OCI-M1 (cell line): Measurements from ENCODE around the gene TMC8.
"Not testable (repeated sequence)": the region's sequence is repeated elsewhere in the genome, so short reads cannot be mapped to it uniquely, and the experiment has no call there.

ENCODE experiments used
- DNase-seq: peaks from one replicate; lab custom pipeline; 2025; lab: John Stamatoyannopoulos, UW

TMC8 gene

DNA sequence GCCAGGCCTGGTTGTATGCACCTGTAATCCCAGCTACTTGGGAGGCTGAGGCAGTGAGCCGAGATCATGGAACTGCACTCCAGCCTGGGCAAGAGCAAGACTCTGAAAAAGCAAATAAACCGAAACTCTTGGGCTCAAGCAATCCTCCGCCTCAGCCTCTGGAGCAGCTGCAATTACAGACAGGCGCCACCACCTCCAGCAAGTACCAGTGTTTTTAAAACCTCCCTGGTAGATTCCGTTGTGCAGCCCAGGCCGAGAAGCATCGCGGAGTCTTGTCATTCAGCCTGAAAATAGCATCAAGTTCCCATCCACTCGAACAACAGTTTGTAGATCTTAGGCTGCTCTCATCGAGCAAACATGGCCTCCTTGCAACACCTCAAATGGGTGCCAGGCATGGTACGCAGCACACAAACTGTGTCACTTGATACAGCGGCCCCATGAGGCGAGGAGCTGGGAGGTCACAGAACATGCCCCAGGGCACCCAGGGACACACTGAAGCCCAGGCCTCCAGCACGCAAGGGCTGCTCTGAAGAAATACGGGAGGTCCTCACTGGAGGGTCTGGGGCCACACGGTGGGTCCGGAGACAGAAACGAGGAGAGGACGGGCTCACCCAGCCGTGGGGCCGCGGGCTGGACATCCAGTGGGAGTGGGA, 20.1 kb upstream of the TMC8 start:
- DNase-seq, result no peak

DNA sequence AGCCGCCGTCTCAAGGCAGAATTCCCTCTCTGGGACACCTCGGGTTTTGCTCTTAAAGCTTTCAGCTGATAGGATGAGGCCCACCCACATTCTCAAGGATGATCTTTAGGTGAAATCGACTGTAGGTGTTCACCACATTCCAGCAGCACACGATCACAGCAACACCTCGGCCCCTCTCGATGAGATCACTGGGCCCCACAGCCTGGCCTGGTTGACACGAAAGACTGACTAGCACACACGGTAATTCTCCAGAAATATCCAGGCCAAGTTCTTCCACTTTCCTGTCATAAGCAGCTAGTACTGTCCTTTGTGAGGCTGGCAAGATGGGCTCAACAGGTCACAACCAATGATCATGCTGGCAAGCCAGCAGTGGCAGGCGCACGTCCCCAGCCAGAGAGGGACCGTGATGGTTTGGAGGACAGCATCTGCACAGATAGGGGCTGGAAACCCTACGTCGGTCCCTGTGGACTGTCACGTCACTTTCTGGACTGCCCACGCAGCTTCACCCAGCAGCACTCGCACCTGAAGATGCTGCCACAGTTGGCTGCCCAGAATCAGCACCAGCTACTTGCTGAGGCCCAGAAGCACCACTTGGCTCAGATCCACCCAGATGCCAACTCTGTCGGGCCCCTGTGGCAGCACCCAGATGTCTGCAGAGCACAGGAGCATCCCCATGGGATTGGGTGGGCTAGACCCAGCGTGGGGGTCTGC, 19.4 kb upstream of the TMC8 start:
- no peak for DNase-seq

DNA sequence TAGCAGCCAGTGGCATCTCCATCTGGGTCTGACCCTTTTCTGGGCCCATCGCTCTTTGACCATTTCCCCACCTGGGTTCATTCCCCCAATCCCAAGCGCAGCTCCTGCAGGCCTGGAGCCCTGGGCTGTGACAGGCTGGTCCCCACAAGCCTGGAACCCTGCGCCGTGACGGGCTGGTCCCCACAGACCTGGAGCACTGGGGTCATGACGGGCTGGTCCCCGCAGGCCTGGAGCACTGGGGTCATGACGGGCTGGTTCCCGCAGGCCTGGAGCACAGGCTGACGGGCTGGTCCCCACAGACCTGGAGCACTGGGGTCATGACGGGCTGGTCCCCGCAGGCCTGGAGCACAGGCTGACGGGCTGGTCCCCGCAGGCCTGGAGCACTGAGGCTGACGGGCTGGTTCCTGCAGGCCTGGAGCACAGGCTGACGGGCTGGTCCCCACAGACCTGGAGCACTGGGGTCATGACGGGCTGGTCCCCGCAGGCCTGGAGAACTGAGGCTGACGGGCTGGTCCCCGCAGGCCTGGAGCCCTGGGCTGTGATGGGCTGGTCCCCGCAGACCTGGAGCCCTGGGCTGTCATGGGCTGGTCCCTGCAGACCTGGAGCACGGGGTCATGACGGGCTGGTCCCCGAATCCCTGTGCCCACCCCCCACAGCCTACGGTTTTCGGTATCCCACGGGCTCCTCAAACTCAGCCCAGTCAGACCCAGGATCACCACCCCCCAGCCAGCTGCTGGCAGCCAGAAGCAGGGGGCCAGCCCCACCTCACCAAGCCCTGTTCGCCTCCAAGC, 18.6 kb upstream of the TMC8 start:
- no peak for DNase-seq

DNA sequence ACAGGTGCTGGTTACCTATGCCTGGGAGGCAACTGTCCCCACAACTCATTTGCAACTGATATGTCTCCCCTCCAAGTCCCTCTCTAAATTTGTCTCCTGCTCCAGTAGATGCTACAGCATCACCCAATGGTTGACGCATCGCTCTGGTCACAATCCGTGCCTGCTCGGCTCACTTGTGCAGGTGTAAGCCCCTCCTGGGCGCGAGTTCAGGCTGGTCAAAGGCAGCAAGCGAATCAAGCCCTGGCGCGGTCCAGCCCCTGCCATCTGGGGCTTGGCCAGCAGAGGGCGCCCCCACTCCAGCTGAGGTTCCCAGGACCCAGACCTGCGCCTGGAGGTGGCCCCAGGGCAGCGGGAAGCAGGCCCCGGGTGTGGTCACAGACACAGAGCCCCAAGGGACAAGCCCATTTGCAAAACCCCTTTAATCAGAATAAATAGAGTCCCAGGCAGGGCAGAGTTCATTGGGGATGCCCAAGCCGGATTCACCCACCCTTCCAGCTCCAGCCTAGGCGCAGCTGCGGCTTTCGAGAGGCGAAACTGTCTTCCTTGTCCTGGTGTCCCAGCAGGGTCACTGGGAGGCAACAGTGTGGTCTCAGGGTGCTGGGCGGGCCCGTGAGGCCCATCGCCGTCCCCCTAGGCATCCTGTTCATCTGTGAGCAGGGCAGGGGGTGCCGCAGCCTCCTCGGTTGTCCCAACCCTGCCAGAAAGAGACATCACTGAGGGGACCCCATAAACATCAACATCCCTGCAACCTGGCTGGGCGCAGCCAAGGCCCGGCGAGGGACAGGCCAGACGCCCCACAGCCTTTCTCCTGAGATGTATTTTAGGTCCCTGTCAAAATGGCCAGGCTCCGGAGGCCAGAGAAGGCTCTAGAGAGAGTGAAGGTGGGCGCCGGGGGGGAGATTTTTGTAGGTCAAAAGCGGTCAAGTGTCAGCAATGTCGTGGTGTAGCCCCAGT, 17.8 kb upstream of the TMC8 start:
- DNase-seq, result peak; percentile 77

DNA sequence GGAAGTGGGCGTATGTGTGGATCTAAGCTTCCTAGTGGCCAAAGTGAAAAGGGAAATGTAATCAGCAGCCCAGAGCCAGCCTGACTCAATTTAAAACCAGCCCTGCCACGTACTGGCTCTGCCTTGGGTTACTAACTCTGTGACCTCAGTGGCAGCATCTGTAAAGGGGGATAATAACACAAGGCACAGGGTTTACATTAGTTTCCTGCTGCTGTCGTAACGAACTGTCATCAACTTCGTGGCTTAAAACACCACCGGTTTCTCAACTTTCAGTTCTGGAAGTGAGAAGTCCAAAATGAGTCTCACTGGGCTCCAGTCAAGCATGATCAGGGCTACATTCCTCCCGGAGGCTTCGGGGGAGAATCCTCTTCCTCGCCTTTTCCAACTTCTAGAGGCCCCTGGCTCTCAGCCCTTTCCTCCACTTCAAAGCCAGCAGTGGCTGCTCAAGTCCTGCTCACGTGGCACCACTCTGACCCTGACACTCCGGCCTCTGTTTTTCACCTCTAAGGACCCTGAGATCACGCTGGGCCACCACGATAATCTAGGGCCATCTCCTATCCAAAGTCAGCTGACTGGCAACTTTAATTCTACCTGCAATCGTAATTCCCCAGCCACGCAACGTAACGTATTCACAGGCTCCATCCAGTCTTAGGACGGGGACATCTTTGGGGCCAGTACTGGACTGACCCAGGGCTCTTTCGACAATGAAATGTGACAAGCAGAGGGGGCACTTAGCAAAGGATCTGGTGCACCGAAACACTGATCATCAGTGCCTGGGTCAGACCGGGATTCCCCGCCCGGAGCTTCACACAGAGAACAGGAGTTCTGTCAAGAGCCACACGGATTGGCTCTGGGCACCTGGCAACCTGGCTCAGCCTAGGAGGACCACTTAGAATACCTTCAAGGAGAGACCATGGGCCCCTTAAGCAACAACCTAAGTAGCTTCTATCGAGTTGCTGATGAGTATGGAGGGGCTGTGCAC, 16.5 kb upstream of the TMC8 start:
- DNase-seq, result no peak

DNA sequence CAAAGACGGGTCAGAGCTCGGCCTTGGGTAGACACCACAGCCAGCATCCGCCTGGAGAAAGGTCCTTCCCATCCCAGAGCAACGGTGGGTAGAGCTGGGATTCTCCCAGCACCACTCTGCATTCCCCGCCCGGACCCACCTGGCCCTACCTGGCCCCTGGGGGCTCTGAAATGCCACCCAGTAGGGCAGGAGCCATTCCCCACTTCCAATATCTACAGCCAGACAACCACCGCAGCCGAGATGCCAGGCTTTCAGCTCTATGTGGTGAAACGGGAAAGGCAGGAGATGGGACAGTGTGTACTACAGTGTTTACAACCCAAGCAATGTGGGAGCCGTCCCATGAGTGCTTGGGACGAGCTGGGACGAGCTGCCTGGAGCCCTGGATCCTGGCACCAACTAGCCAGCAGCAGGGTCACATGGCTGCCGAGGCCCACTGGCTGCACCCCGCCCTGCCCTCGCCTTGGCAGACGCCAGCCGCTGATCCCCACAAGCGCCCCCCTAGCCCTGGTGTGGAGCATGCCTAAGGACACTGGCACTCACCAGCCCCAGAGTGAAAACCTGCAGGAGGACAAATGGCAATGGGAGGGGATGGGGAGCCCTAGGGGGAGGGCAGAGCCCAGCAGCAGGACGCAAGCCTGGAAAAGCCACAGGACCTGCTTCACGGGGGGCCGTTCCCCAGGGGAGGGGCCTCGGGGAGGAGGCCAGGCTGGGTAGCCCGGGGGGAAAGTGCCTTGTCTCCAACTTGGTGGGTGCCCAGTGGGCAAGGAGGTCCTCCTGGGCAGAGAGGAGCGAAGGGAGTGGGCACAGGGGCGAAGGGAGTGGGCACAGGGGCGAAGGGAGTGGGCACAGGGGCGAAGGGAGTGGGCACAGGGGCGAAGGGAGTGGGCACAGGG, 15.5 kb upstream of the TMC8 start:
- DNase-seq, result no peak

DNA sequence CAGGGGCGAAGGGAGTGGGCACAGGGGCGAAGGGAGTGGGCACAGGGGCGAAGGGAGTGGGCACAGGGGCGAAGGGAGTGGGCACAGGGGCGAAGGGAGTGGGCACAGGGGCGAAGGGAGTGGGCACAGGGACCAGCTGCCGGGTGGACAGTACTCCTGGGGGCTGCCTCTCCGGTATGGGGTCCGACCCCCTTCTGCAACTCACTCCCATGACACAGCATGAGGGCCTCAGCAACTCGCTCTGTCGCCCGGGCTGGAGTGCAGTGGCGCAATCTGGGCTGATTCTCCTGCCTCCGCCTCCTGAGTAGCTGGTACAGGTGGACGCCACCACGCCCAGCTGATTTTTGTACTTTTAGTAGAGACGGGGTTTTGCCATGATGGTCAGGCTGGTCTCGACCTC, 14.8 kb upstream of the TMC8 start:
- not testable (repeated sequence) for DNase-seq

DNA sequence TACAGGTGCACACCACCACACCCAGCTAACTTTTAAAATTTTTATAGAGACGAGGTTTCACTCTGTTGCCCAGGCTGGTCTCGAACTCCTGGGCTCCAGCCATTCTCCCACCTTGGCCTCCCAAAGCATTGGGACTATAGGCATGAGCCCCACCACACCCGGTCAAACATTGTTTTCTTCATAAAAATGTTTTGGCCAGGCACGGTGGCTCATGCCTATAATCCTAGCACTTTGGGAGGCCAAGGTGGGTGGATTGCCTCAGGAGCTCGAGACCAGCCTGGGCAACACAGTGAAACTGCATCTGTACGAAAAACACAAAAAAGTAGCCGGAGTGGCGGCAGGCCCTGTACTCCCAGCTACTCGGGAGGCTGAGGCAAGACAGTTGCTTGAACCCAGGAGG, 14.2 kb upstream of the TMC8 start:
- no peak for DNase-seq

DNA sequence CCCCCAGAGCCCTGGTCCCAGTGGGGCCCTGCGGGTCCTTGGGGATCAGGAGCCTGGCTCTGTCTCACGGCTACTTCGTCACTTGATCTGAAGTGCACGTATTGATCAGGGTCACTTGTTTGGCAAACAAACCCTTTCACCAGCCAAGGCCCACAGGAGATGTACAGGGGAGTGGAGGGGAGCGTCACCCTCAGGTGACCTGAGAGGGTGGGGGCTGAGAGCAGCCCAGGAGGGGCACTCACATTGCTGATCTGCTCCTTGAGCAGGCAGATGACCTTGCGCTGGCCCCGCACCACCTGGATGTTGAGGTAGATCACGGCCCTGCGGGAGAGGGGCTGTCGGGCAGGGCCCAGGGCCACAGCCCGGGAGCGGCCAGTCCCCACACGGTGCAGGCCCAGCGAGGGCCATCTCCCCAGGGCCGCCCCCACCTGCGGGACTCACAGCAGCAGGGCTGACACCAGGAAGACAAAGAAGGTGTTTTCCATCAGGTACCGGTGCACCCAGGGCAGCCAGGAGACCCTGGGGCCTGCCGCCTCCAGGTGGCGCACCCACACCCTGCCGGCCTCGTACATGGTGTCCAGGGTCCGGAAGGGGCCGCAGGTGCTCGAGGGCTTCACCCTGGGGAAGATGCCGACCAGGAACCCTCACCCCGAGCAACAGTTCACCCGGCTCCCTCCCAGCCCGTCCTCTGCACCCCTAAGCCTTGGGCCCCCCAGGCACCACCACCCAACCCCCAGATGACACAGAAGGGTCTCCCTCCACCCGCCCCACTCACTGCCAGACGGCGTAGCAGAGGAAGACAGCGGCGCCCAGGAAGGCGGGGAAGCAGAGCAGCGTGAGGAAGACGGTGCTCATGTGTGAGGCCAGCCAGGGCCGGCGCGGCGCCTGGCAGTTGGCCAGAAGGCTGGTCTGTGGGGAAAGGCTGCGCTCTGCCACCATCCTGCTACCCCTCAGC, 13.3 kb upstream of the TMC8 start:
- no peak for DNase-seq

DNA sequence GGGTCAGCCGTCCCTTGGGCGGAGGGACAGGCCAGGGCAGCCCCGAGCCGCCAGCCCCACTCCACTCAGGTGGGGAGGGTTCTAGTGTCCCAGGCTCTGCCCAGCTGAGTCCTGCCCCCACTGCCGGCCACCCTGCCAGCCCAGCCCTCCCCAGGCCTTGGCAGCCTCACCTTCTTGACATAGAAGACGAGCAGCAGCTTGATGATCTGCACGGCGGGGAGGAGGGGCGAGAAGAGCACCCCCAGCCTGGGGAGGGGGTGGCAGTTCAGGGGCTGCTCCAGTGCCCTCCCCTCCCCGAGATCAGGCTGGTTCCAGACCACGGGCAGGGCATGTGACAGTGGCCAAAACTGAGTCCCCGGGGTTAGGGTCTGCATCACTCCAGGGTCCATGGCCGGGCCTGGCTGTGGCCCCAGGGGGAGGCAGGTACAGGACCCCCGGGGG, 11.8 kb upstream of the TMC8 start:
- DNase-seq, result no peak

DNA sequence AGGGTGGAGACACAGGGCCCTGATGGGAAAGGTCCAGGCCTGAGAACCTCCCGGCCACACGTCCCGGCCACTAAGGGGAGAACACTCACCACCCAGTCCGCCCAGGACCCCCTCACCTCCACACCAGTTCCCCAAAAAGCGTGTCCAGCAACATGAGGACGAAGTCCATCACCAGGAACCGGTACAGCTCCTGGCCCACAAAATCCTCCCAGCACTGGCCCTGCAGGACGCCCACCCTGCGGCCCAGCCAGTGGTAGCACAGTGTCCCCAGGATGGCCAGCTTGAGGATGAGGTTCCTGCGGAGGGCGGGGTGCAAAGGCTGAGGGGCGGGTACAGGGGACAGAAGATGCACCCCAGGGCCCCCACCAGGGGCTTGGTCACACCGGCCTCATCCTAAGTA, 10.0 kb upstream of the TMC8 start:
- no peak for DNase-seq

DNA sequence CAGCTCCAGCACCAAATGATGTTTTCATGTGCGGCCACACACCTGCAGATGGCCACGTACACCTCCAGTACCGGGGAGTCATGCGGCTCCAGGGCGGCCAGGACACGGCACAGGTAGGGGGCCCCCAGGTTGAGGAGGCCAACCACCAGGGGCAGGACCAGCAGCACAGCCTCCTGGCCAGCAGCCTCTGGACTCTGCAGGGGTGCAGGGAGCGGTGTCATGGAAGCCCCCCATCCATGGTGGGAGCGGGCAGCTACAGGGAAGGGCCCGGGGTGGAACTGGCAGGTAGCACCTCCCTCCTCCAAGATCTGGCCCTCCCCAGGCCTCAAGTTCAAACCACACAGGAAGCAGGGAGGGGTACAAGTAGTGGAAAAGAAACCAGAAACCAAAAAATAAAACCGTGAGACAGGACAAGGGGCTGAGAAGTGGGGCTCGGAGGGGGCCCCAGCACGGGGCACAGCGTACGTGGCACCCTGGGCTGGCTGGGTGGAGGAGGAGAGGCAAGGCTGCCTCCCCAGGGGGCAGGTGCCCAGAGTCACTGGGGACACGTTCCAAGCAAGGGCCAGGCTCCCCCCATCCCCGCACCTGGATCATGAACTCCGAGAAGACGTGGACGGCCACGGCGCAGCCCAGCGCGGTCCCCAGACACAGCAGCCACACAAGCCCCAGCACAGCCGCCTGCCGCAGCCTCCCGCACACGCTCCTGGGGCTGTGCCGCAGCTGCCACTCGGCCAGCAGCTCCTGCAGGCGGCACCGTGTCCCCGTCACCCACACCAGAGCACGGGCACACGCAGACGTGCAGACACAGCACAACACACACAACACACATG, 9.4 kb upstream of the TMC8 start:
- no peak for DNase-seq

DNA sequence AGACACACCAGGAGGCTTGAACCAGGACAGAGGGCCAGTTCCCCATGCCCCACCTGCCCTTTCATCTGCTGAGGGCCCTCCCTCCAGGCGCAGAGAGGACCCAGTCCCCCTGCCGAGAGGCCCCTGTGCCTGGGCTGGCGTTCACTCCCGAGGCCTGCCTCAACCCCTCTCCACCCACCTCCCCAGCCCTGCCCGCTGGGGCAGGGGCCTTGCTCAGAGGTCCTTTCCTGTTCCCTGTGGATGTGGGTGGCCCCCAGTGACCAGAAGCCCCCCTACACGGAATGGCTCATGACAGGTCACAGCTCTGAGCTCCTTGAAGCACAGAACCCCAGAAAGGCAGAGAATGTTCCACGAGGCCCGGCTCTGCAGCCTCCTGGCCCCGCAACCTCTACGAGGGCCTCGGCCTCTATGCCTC, 8.8 kb upstream of the TMC8 start:
- no peak for DNase-seq

DNA sequence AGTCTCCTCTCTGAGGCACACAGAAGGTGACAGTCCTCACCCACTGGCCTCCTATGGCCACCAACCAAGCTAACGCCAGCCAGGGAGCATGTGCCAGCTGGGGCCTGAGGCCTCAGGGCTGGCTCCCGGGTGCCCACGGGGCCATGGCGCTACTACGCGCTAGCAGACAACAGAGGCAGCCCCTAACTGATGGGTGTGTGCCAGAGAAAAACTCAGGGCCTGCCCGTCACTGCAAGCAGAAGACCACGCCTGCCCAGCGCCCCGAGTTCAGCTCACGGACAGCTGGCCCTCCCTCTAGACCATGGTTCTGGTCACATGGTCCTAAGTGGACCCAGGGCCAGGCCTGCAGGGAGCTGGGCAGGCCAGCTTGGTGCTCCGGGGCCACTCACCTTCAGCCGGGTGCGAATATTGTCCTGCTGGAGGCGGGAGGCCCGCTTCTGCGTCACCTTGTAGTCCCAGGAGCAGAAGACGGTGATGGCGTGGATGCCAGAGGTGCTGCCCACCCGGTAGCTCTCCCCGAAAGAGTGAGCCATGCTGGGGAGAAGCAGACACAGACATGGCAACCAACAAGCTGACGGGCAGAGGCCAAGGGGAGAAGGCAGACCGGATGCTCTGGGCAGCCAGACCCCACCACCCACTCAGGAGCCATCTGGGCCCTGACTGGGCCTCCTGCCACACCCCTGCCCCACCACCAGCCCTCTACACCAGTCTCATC, 8.2 kb upstream of the TMC8 start:
- DNase-seq, result no peak

DNA sequence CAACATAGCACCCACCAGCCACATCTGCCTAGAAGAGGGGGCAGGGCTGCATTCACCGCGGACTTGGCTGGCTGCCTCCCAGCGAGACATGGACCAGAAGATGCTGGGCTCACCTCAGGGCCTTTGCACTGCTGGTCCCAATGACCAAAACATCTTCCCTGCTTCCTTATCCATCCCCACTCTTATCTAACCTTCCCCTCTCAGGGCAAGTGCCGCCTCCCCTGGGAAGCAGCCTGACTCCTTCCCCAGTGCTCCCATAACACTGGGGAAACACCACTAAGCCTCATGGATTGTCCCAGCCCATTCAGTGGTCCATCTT, 7.7 kb upstream of the TMC8 start:
- DNase-seq, result no peak

DNA sequence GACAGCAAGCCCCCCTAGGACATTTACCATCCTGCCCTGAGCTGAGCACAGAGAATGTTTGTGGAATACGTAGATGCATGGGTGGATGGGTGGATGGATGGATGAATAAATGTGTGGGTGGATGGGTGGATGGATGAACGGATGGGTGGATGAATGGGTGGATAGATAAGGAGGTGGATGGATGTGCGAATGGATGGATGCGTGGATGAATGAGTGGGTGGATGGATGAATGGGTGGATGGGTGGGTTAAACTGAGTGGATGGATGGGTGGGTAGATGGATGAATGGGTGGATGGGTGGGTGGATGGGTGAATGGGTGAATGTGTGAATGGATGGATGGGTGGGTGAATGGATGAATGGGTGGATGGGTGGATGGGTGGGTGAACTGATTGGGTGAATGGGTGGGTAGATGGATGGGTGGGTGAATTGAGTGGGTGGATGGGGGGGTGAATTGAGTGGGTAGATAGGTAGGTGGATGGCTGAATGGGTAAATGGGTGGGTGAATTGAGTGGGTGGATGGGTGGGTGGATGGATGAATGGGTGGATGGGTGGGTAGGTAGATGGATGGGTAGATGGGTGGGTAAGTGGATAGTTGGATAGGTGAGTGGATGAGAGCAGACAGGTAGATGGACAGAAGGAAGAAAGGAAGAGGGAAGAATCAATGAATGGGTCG, 7.2 kb upstream of the TMC8 start:
- DNase-seq, result no peak
